Stimulated activated CD8-positive, alpha-beta memory T cell treated with anti-CD3 and anti-CD28 coated beads, Interleukin-4, amount 100 ng/mL, for 4 hours (primary cell): ENCODE data around the gene ST8SIA3.
"Not testable (repeated sequence)": the region's sequence is repeated elsewhere in the genome, so short reads cannot be mapped to it uniquely, and the experiment has no call there.

ENCODE experiments used
- DNase-seq, 2 donors: peaks; one replicate each; pipeline ENCODE4 v3.0.0-alpha.2; 2020; ENCODE audit warnings: low read depth in 2 of 2, low spot score in 1 of 2

ST8SIA3 gene

GRCh38 chr18:57362714-57363113 lies 10.4 kb downstream of the ST8SIA3 start:
- no peak for DNase-seq

- no peak for DNase-seq
Observed at GRCh38 chr18:57364460-57364859, 12.1 kb downstream of the ST8SIA3 start.

GRCh38 chr18:57366528-57367081 lies 14.2 kb downstream of the ST8SIA3 start:
- DNase-seq = no peak

- no peak for DNase-seq
Observed at GRCh38 chr18:57372444-57372843, 20.1 kb downstream of the ST8SIA3 start.

GRCh38 chr18:57373017-57373416 lies 20.7 kb downstream of the ST8SIA3 start:
- no peak for DNase-seq

GRCh38 chr18:57376503-57376902 lies 24.1 kb downstream of the ST8SIA3 start:
- no peak for DNase-seq

- no peak for DNase-seq
Observed at GRCh38 chr18:57389271-57389670, 36.9 kb downstream of the ST8SIA3 start.

GRCh38 chr18:57390044-57390443 lies 37.7 kb downstream of the ST8SIA3 start:
- DNase-seq = no peak

GRCh38 chr18:57394749-57395148 lies 42.4 kb downstream of the ST8SIA3 start:
- DNase-seq = not testable (repeated sequence)

GRCh38 chr18:57396831-57397230 lies 44.5 kb downstream of the ST8SIA3 start:
- not testable (repeated sequence) for DNase-seq

GRCh38 chr18:57397440-57398132 lies 45.2 kb downstream of the ST8SIA3 start:
- no peak for DNase-seq

- no peak for DNase-seq
Observed at GRCh38 chr18:57404345-57404744, 52.0 kb downstream of the ST8SIA3 start.

- DNase-seq = no peak
Observed at GRCh38 chr18:57409650-57410049, 57.3 kb downstream of the ST8SIA3 start.

- DNase-seq = no peak
Observed at GRCh38 chr18:57410749-57411148, 58.4 kb downstream of the ST8SIA3 start.

GRCh38 chr18:57416542-57416941 lies 64.2 kb downstream of the ST8SIA3 start:
- no peak for DNase-seq
